AG09309 (cell line): ENCODE data around the gene CEP170B.
"Not testable (repeated sequence)": the region's sequence is repeated elsewhere in the genome, so short reads cannot be mapped to it uniquely, and the experiment has no call there.

Experiments used
- DNase-seq: peaks from one replicate; pipeline ENCODE4 v3.0.0-alpha.2; 2010; ENCODE audit warnings: low read depth
- H3K4me3 ChIP-seq: 2 replicates; pipeline ENCODE4 v1.5.1; 2011; ENCODE audit warnings: mild to moderate bottlenecking, low read depth, low read length, moderate library complexity; ENCODE audit not compliant: control insufficient read depth
- TF ChIP-seq, protein P1 (sequence below): IDR thresholded peaks from 2 replicates; pipeline ENCODE4 v1.5.1; 2011; ENCODE audit warnings: mild to moderate bottlenecking, low read depth, low read length, inconsistent platforms; ENCODE audit not compliant: insufficient read depth, control insufficient read depth; ENCODE audit errors: missing control alignments

The CEP170B gene

DNA sequence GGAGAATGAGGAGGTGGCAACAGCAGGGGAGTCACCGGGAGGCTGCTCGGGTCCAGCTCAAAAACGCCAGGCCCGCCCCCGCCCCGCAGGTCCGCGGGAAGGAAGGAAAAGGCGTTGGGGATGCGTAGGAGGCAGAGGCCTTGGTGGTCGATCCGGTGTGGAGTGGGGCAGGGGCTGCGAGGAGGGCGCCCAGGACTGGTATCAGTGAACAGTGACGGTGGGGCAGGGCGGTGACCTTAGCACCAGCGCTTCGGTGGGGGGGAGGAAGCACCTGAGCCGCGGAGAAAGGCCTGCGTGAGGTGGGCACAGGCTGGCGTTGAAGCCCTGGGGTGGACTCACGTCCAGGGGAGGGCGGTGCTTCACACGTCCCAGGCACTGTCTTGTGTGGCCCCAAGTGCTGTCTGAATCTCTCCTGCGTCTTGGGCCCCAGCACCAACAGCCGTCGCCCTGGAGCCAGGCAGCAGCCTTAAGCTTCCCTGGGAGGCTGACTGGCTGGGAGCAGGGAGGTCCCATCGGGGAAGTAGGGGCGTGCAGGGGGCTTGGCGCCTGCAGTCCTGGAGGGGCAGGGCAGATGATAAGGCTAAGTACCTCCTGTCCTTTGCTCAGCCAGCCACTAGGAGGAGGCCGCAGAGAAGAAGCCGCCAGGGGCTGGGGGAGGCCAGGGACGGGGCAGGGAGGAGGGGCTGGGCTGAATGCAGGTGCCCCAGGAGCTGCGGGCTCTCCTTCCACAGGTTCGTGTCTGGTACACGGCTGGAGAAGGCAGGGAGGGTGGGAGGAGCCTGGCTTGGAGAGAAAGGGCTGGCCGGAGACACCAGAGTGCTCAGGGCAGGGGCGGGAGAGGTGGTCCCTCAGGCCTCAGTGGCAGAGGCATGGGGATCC, 37.7 kb upstream of the CEP170B start:
- TF ChIP-seq, protein P1, sequence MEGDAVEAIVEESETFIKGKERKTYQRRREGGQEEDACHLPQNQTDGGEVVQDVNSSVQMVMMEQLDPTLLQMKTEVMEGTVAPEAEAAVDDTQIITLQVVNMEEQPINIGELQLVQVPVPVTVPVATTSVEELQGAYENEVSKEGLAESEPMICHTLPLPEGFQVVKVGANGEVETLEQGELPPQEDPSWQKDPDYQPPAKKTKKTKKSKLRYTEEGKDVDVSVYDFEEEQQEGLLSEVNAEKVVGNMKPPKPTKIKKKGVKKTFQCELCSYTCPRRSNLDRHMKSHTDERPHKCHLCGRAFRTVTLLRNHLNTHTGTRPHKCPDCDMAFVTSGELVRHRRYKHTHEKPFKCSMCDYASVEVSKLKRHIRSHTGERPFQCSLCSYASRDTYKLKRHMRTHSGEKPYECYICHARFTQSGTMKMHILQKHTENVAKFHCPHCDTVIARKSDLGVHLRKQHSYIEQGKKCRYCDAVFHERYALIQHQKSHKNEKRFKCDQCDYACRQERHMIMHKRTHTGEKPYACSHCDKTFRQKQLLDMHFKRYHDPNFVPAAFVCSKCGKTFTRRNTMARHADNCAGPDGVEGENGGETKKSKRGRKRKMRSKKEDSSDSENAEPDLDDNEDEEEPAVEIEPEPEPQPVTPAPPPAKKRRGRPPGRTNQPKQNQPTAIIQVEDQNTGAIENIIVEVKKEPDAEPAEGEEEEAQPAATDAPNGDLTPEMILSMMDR, result peak; percentile 59
- no peak for DNase-seq
- peak overlapping the region; percentile 52 for H3K4me3 ChIP-seq

DNA sequence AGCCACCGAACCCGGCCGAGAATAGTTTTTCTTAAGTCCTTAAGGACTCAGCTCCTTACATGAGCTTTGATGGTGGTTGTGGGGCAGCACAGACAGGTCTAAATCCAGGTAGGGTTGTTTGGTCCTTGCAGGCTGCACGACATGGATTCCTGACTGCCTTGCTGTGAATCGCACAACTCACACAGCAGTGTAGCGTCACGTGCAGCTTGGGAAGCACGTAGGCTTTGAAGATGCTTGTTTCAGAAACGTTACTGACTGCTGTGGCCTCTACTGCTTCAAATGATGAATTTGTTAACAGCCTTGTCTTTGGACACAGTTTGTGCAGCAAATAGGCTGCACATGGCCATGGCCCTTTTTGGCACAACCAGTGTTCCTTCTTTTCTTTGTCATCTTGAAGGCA, 34.3 kb upstream of the CEP170B start:
- H3K4me3 ChIP-seq, result no peak overlapping the region
- TF ChIP-seq, protein P1, result no peak
- no peak for DNase-seq

- DNase-seq, H3K4me3 ChIP-seq: not testable (repeated sequence)
Measured at GRCh38 chr14:104836171-104836935, 28.7 kb upstream of the CEP170B start.

- no peak for DNase-seq
- TF ChIP-seq, protein P1, result no peak
- H3K4me3 ChIP-seq, result no peak overlapping the region
Measured at GRCh38 chr14:104841730-104842129, 23.3 kb upstream of the CEP170B start.

- TF ChIP-seq, protein P1, result no peak
- DNase-seq, result no peak
- no peak overlapping the region for H3K4me3 ChIP-seq
Measured at GRCh38 chr14:104843006-104843405, 22.1 kb upstream of the CEP170B start.

DNA sequence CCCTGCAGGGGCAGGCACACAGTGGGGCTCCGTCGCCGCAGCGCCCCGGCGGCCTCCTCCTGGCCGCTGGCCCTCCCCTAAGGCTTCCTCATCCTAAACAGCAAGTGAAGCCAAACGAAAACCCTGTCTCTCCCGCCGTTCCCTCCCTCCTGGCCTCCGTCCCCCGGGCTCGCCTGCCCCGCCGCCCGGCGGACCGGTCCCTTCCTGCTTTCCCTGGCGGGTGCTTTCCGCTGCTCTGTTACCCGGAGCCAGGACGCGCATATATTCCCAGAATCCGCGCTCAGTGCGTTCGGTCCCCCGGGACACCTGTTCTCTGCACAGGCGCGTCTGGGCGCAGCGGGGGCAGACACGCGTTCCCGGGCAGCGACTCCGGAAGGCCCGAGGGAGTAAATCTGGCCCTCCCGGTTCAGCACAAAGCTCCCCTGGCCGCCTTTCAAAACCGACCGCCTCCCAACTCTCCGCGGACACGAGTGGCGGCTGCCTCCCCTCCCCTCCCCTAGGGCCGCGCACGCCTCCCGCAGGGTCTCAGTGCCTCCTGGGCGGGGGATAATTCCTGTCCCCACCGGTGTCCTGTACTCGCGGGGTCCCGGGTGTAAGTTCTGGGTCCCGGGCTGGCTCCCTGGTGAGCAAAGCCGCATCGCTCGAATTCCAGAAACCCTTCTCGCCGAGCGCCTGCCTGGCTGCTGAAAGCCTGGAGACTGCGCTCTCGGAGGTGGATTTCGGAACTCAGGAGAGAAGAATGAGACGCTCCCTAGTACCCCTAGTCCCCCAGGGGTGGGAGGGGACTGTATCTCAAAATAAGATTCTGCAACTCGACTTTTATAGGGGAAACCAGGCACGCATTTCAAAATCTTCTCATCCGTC, 21.4 kb upstream of the CEP170B start:
- TF ChIP-seq, protein P1, result no peak
- DNase-seq, result no peak
- H3K4me3 ChIP-seq, result peak overlapping the region; percentile 4
